Keratinocyte (primary cell): ENCODE measurements around the gene GPR157. TPM values are rescaled to one million over a fixed set of nuclear protein-coding genes. Genes with fewer than 3 reads are reported as not detected.
A peak's percentile ranks its signal among the peaks of the same experiment; 100 is the strongest.

Experiments
- DNase-seq: peaks from one replicate; pipeline ENCODE4 v3.0.0-alpha.2; 2011; ENCODE audit warnings: low read depth, missing footprints, low spot score
- FAIRE-seq: peaks from 2 replicates; lab custom pipeline; 2011; peaks lifted over from hg19 to GRCh38; lab: Jason Lieb, UNC
- H2AFZ ChIP-seq: 2 replicates; pipeline ENCODE4 v1.6.0; 2012; ENCODE audit warnings: low read length, control low read depth, inconsistent platforms; ENCODE audit not compliant: control insufficient read depth
- H3K27ac ChIP-seq: 2 replicates; pipeline ENCODE4 v1.5.1; 2011; ENCODE audit warnings: low read length; ENCODE audit not compliant: control insufficient read depth, insufficient read depth
- H3K27me3 ChIP-seq: 3 replicates; pipeline ENCODE4 v1.6.0; 2011; ENCODE audit warnings: low read length; ENCODE audit not compliant: control insufficient read depth, insufficient read depth; ENCODE audit errors: extremely low read depth
- H3K36me3 ChIP-seq, 2 experiments: 2 replicates in 1 of 2; 3 replicates in 1 of 2; pipeline ENCODE4 v1.5.1; 2011; ENCODE audit warnings: low read length in 2 of 2, mild to moderate bottlenecking in 1 of 2; ENCODE audit not compliant: control insufficient read depth in 2 of 2, insufficient read depth in 2 of 2; ENCODE audit errors: extremely low read depth in 1 of 2
- H3K4me1 ChIP-seq: 3 replicates; pipeline ENCODE4 v1.5.1; 2011; ENCODE audit warnings: low read length; ENCODE audit not compliant: control insufficient read depth, insufficient read depth; ENCODE audit errors: extremely low read depth
- H3K4me2 ChIP-seq: 3 replicates; pipeline ENCODE4 v1.6.0; 2011; ENCODE audit warnings: low read depth, low read length; ENCODE audit not compliant: control insufficient read depth, insufficient read depth; ENCODE audit errors: extremely low read depth
- H3K4me3 ChIP-seq, 3 experiments: fragments of 200-600 bp in 1 of 3; sonication (generic) in 1 of 3; 2 replicates in 2 of 3; 3 replicates in 1 of 3; pipeline ENCODE4 v1.5.1; 2011 to 2016; ENCODE audit warnings: low read length in 3 of 3, mild to moderate bottlenecking in 3 of 3, control low read depth in 2 of 3, inconsistent platforms in 1 of 3, low read depth in 1 of 3, mixed read lengths in 1 of 3, mixed run types in 1 of 3, moderate library complexity in 1 of 3; ENCODE audit not compliant: control insufficient read depth in 2 of 3, insufficient read depth in 2 of 3; ENCODE audit errors: extremely low read depth in 1 of 3
- H3K79me2 ChIP-seq: 2 replicates; pipeline ENCODE4 v1.6.0; 2012; ENCODE audit warnings: low read length; ENCODE audit not compliant: control insufficient read depth, insufficient read depth
- H3K9ac ChIP-seq: 3 replicates; pipeline ENCODE4 v1.6.0; 2011; ENCODE audit warnings: low read length; ENCODE audit not compliant: control insufficient read depth, insufficient read depth; ENCODE audit errors: extremely low read depth
- H3K9me1 ChIP-seq: 3 replicates; pipeline ENCODE4 v1.6.0; 2011; ENCODE audit warnings: low read length; ENCODE audit not compliant: control insufficient read depth, insufficient read depth; ENCODE audit errors: extremely low read depth
- H3K9me3 ChIP-seq: 2 replicates; pipeline ENCODE4 v1.5.1; 2012; ENCODE audit warnings: low read depth, low read length; ENCODE audit not compliant: control insufficient read depth
- H4K20me1 ChIP-seq: 3 replicates; pipeline ENCODE4 v1.6.0; 2011; ENCODE audit warnings: low read length; ENCODE audit not compliant: control insufficient read depth, insufficient read depth; ENCODE audit errors: extremely low read depth
- EZH2 ChIP-seq: IDR thresholded peaks from one replicate; pipeline ENCODE4 v1.6.1; 2012; ENCODE audit warnings: inconsistent platforms, mild to moderate bottlenecking, low read length, moderate library complexity
- dilution Hi-C: fragments of 300-500 bp; cut with MboI; formaldehyde crosslinking; loops from one replicate; pipeline ENCODE4 v1.7.0; 2020; ENCODE audit warnings: low sequenced_read_pairs; ENCODE audit not compliant: extremely low pct_ligation_motif_present
- polyA plus RNA-seq, 5 experiments: library from polyadenylated mRNA; depleted of rRNA in 3 of 5; stranded (reverse) in 3 of 5; stranded (forward) in 1 of 5; unstranded in 1 of 5; fragments of >200 nt; gene quantifications; 1 replicate in 1 of 5; 2 replicates in 3 of 5; 3 replicates in 1 of 5; pipeline versions ENCODE4 v1.2.1 to v1.2.3, GENCODE V29; 2011 to 2012; ENCODE audit warnings: missing spikeins in 2 of 5, low read depth in 1 of 5, low replicate concordance in 1 of 5
- TF ChIP-seq, protein P1 (sequence below), 3 experiments: IDR thresholded peaks in 1 of 3; conservative IDR thresholded peaks in 1 of 3; optimal IDR thresholded peaks in 1 of 3; 2 replicates in 2 of 3; 3 replicates in 1 of 3; pipeline versions ENCODE3 to v1.5.1; 2011; ENCODE audit warnings: low read length in 3 of 3, mild to moderate bottlenecking in 3 of 3, moderate library complexity in 2 of 3, control low read depth in 1 of 3, inconsistent platforms in 1 of 3; ENCODE audit not compliant: insufficient read depth in 2 of 3; ENCODE audit errors: extremely low read depth in 1 of 3

The GPR157 gene
- polyA plus RNA-seq, 1 donor (not counting 4 experiments of a cell fraction or from before 2014, with no cell fraction given), result 6.5 TPM

DNA sequence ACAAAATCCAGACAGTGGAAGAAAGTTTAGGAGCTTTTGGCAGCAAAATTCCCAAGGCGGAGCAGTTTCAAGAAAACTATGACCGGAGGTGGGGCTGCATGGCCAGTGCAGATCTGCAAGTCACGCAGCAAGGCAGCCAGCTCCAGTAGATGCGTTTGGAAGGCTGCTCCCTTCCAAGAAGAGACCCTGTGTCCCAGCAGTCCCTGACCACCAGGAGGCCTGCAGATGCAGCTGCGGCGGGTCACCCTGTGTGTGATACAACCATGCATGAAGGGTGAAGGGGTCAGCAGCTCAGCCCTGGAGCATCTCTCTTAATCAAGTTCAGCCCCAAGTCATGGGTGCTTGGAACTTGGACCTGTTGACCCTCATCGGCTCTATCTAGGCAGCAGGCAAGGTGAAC is 29.3 kb downstream of the GPR157 start:
- H3K9me3 ChIP-seq, result no peaks in the 10 kb centered on the region
- no peaks in the 10 kb centered on the region for H3K27me3 ChIP-seq
- no peaks in the 10 kb centered on the region for H4K20me1 ChIP-seq
- H3K4me3 ChIP-seq, result no peak overlapping the region
- dilution Hi-C loops, result no loop called here
- no peaks in the 10 kb centered on the region for H3K9me1 ChIP-seq
- FAIRE-seq, result no peak
- no peak overlapping the region for H2AFZ ChIP-seq
- H3K4me1 ChIP-seq, result no peaks in the 10 kb centered on the region
- H3K4me2 ChIP-seq, result no peak overlapping the region
- DNase-seq, result no peak
- no peak overlapping the region for H3K27ac ChIP-seq
- no peak overlapping the region for H3K9ac ChIP-seq
- peaks cover 2% of the 10 kb centered on the region in 2 experiments for H3K36me3 ChIP-seq
- no peaks in the 10 kb centered on the region for H3K79me2 ChIP-seq
- TF ChIP-seq, protein P1, sequence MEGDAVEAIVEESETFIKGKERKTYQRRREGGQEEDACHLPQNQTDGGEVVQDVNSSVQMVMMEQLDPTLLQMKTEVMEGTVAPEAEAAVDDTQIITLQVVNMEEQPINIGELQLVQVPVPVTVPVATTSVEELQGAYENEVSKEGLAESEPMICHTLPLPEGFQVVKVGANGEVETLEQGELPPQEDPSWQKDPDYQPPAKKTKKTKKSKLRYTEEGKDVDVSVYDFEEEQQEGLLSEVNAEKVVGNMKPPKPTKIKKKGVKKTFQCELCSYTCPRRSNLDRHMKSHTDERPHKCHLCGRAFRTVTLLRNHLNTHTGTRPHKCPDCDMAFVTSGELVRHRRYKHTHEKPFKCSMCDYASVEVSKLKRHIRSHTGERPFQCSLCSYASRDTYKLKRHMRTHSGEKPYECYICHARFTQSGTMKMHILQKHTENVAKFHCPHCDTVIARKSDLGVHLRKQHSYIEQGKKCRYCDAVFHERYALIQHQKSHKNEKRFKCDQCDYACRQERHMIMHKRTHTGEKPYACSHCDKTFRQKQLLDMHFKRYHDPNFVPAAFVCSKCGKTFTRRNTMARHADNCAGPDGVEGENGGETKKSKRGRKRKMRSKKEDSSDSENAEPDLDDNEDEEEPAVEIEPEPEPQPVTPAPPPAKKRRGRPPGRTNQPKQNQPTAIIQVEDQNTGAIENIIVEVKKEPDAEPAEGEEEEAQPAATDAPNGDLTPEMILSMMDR (optimal IDR thresholded peaks at IDR 0.05 in 1 of 3, IDR thresholded peaks at IDR 0.05 in 1 of 3, conservative IDR thresholded peaks at IDR 0.05 in 1 of 3; ENCODE audit: extremely low read depth in 1 of 3, insufficient read depth in 2 of 3, low read length in 3 of 3), result peak in 2 of 3 experiments; percentile 12 to 16
- TF ChIP-seq EZH2, result no peak

DNA sequence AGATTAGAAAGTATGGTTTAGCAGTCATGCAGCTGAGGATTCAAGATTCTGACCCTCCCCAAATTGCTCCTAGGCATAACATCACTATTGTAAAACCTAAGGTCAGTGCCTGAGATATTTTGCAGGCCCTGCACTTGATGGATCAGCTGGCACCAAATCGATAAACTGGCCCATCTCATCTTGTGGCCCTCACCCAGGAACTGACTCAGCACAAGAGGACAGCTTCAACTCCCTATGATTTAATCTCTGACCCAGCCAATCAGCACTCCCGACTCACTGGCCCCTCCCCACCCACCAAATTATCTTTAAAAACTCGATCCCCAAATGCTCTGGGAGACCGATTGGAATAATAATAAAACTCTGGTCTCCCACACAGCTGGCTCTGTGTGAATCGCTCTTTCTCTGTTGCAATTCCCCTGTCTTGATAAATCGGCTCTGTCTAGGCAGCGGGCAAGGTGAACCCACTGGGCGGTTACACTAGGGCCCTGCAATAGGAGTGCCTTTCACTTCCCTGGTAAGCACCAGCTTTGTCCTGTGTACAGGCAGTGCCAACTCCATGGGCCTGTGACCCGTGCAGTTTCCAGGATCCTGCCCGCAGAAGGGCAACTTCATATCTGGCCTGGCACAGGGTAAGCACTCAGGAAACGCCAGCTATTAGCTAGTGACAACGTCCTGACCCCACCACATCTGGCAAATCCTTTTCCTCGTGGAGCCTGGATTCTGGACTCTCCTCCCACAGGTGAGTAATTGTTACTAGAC is 30.8 kb downstream of the GPR157 start:
- Histone ChIP-seq H4K20me1 (no peaks in the 10 kb centered on the region), H3K9ac (no peak overlapping the region), H3K79me2 (no peaks in the 10 kb centered on the region), H3K27me3 (no peaks in the 10 kb centered on the region), H3K4me2 (no peak overlapping the region), H3K9me1 (no peaks in the 10 kb centered on the region), H3K9me3 (no peaks in the 10 kb centered on the region), H3K4me1 (peaks cover 3% of the 10 kb centered on the region), H3K27ac (no peak overlapping the region), H2AFZ (no peak overlapping the region), H3K4me3 (no peak overlapping the region), H3K36me3 (no peaks in the 10 kb centered on the region)
- TF ChIP-seq EZH2, result no peak
- TF ChIP-seq, protein P1 (optimal IDR thresholded peaks at IDR 0.05 in 1 of 3, IDR thresholded peaks at IDR 0.05 in 1 of 3, conservative IDR thresholded peaks at IDR 0.05 in 1 of 3; ENCODE audit: extremely low read depth in 1 of 3, insufficient read depth in 2 of 3, low read length in 3 of 3), result no peak
- FAIRE-seq, result no peak
- no peak for DNase-seq
- dilution Hi-C loops, result no loop called here
